ENCODE measurements around the gene POLG.

DNA sequence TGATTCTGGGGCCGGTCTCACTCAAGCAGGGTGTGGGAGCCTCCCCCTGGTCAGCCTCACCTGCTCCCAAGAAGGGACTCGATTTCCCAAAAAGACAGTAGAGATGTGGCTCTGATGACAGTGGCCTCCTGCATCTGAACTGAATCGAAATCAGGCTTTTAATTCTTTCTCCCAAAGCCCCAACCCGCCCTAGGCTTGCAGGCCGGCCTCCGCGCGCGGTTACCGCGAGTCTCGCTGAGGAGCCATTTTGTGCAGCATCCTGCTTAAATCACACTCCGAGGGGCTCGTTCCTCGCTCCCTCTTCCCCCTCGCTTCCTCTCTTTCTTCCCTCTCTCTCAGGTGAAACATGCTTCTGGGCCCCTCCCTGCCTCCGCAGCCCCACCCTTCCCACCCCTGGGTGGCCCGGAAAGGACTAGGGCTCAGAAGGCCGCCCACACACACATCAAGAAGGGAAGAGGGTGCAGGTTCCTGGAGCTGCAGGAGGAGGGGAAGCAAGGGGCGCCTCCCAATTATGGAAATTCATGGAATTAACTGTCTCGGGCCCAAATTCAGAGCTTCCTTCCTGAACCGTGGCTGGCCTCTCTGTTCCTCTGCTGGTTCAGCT lies 30.9 kb upstream of the POLG start:
- no peak for TF ChIP-seq EZH2 (IDR thresholded peaks at IDR 0.05; ENCODE audit: borderline replicate concordance, insufficient read depth, low read depth, low read length, poor library complexity, severe bottlenecking)
- TF ChIP-seq CTCF (IDR thresholded peaks at IDR 0.05) = no peak

Data from B cell (primary cell).